GM12892 (cell line): Measurements from ENCODE around the gene OR56A1.

ENCODE experiments used
- POLR2A ChIP-seq: IDR thresholded peaks from 2 replicates; pipeline ENCODE4 v1.6.1; 2011; ENCODE audit warnings: low read depth, low read length, control low read depth
- POLR2AphosphoS5 ChIP-seq: IDR thresholded peaks from 2 replicates; pipeline ENCODE4 v1.6.1; 2011; ENCODE audit warnings: low read depth, low read length, control low read depth
- TAF1 ChIP-seq: IDR thresholded peaks from 2 replicates; pipeline ENCODE4 v1.6.1; 2011; ENCODE audit warnings: low read depth, mild to moderate bottlenecking, control low read depth, low read length, borderline replicate concordance

DNA sequence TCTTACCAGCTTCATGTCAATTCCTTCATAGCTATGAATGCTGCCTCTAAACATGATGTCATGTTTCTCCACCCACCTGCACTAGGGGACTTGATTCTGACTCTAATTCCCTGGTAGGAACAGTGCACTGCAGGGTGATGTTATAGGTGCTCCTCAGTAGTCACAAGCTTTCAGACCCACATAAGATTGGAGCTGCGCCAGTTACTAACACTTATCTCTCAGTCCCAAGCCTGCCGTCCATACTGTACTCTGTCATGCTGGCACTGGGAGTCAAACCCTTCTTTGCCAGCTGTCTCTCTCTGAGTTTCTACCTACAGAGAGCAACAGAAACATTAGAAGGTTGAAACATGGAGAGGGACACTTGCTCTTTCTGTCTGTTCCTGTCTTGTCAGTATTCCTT, 5.5 kb downstream of the OR56A1 start:
- TF ChIP-seq POLR2AphosphoS5 = no peak
- TF ChIP-seq POLR2A = no peak
- no peak for TF ChIP-seq TAF1
